Measurements from ENCODE around the gene KAT8. TPM values are rescaled to one million over a fixed set of nuclear protein-coding genes. Genes with fewer than 3 reads are reported as not detected.
A peak's percentile ranks its signal among the peaks of the same experiment; 100 is the strongest.

KAT8 gene
- total and polyA plus RNA-seq, 2 of the 13 experiments (the other 11 are each of a cell fraction or from before 2014, with no cell fraction given): 79.0 to 84.2 TPM

GRCh38 chr16:31142109-31143010 is 24.9 kb downstream of the KAT8 start (continued):
- TF ChIP-seq KDM6A (CRISPR knock-in tag; IDR thresholded peaks at IDR 0.05; ENCODE audit: low read depth) (0 out of 2 replicates have a peak, but pooled peaks have one; percentile 11), ELF4 (CRISPR knock-in tag; IDR thresholded peaks at IDR 0.05; ENCODE audit: borderline replicate concordance) (peak; percentile 55; the same call in 1 of the 2 replicates), BCLAF1 (IDR thresholded peaks at IDR 0.05) (no peak), IKZF4 (CRISPR knock-in tag; IDR thresholded peaks at IDR 0.05; ENCODE audit: borderline replicate concordance, low read depth, not compliant biosample characterization) (peak; percentile 82), BHLHE40 (IDR thresholded peaks at IDR 0.05; ENCODE audit: low read length) (peak; percentile 87), MAF1 (CRISPR knock-in tag; IDR thresholded peaks at IDR 0.05; ENCODE audit: borderline replicate concordance) (peak; percentile 71; the same call in 1 of the 2 replicates), MXD3 (CRISPR knock-in tag; IDR thresholded peaks at IDR 0.05) (peak; percentile 73; the same call in 1 of the 2 replicates), XRCC5 (optimal IDR thresholded peaks at IDR 0.05; ENCODE audit: low read length) (peak; percentile 97), ZNF564 (CRISPR knock-in tag; IDR thresholded peaks at IDR 0.05) (peak; percentile 84), WIZ (CRISPR knock-in tag; IDR thresholded peaks at IDR 0.05) (no peak), ZC3H13 (CRISPR knock-in tag; IDR thresholded peaks at IDR 0.05) (0 out of 2 replicates have a peak, but pooled peaks have one; percentile 62), SCMH1 (CRISPR knock-in tag; IDR thresholded peaks at IDR 0.05; ENCODE audit: borderline replicate concordance) (no peak), GZF1 (CRISPR knock-in tag; IDR thresholded peaks at IDR 0.05) (peak; percentile 88; the same call in 1 of the 2 replicates), ZNF530 (CRISPR knock-in tag; IDR thresholded peaks at IDR 0.05; ENCODE audit: low read depth) (no peak), PCBP2 (optimal IDR thresholded peaks at IDR 0.05; ENCODE audit: low read depth, low read length, poor library complexity, severe bottlenecking) (no peak), CERS6 (CRISPR knock-in tag; IDR thresholded peaks at IDR 0.05) (no peak)
- TF ChIP-seq, protein P1, sequence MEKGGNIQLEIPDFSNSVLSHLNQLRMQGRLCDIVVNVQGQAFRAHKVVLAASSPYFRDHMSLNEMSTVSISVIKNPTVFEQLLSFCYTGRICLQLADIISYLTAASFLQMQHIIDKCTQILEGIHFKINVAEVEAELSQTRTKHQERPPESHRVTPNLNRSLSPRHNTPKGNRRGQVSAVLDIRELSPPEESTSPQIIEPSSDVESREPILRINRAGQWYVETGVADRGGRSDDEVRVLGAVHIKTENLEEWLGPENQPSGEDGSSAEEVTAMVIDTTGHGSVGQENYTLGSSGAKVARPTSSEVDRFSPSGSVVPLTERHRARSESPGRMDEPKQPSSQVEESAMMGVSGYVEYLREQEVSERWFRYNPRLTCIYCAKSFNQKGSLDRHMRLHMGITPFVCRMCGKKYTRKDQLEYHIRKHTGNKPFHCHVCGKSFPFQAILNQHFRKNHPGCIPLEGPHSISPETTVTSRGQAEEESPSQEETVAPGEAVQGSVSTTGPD (CRISPR knock-in tag; IDR thresholded peaks at IDR 0.05): no peak; the same call in 1 of the 2 replicates
- TF ChIP-seq, protein P2, sequence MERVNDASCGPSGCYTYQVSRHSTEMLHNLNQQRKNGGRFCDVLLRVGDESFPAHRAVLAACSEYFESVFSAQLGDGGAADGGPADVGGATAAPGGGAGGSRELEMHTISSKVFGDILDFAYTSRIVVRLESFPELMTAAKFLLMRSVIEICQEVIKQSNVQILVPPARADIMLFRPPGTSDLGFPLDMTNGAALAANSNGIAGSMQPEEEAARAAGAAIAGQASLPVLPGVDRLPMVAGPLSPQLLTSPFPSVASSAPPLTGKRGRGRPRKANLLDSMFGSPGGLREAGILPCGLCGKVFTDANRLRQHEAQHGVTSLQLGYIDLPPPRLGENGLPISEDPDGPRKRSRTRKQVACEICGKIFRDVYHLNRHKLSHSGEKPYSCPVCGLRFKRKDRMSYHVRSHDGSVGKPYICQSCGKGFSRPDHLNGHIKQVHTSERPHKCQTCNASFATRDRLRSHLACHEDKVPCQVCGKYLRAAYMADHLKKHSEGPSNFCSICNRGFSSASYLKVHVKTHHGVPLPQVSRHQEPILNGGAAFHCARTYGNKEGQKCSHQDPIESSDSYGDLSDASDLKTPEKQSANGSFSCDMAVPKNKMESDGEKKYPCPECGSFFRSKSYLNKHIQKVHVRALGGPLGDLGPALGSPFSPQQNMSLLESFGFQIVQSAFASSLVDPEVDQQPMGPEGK (CRISPR knock-in tag; IDR thresholded peaks at IDR 0.05): peak; percentile 45; the same call in 1 of the 2 replicates
- TF ChIP-seq, protein P3, sequence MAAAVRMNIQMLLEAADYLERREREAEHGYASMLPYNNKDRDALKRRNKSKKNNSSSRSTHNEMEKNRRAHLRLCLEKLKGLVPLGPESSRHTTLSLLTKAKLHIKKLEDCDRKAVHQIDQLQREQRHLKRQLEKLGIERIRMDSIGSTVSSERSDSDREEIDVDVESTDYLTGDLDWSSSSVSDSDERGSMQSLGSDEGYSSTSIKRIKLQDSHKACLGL (CRISPR knock-in tag; IDR thresholded peaks at IDR 0.05): peak; percentile 79

All from HepG2 (cell line).